IMR-90 (cell line): Measurements from ENCODE around the gene FGD3. TPM values are rescaled to one million over a fixed set of nuclear protein-coding genes. Genes with fewer than 3 reads are reported as not detected.

Experiments used
- ATAC-seq: fragments of 200-7000 bp; cut with Tn5 transposase; 2 replicates; pipeline ENCODE4 v1.9.1; 2020; ENCODE audit warnings: low read depth, mild to moderate bottlenecking, moderate library complexity
- BruUV-seq: library from RNA; stranded (reverse); fragments of 400-500 nt; replicated peaks from 2 replicates; lab custom pipeline; 2021; lab: Mats Ljungman, UMichigan
- CTCF ChIA-PET: fragments of 300-600 bp; formaldehyde crosslinking; extraction: SDS; loops from one replicate; lab custom pipeline; 2021; ENCODE audit warnings: antibody characterized with exemption; lab: Yijun Ruan, JAX
- POLR2A ChIA-PET: fragments of 300-600 bp; sonication (Branson Sonifier 250); formaldehyde crosslinking; loops from one replicate; lab custom pipeline; 2022; ENCODE audit warnings: antibody characterized with exemption; ENCODE audit not compliant: unreplicated experiment; lab: Charles Lee
- DNase-seq: peaks from one replicate; pipeline ENCODE4 v3.0.0; 2013
- H2AFZ ChIP-seq: replicated peaks from 2 replicates; pipeline ENCODE3; 2013; ENCODE audit warnings: low read length, mild to moderate bottlenecking; ENCODE audit not compliant: poor library complexity
- H2AK5ac ChIP-seq: 2 replicates; pipeline ENCODE4 v1.6.1; 2013; ENCODE audit warnings: low read depth, low read length, inconsistent platforms
- H2AK9ac ChIP-seq: replicated peaks from 2 replicates; pipeline ENCODE3; 2013; ENCODE audit warnings: mild to moderate bottlenecking, low read depth, low read length, moderate library complexity; ENCODE audit not compliant: poor library complexity
- H2BK120ac ChIP-seq: 2 replicates; pipeline ENCODE4 v1.6.1; 2013; ENCODE audit warnings: low read depth, low read length, inconsistent platforms
- H2BK15ac ChIP-seq: 3 replicates; pipeline ENCODE4 v1.6.1; 2013; ENCODE audit warnings: low read depth, low read length, inconsistent platforms
- H2BK20ac ChIP-seq: 2 replicates; pipeline ENCODE4 v1.6.1; 2013; ENCODE audit warnings: low read depth, mild to moderate bottlenecking, inconsistent platforms, low read length, moderate library complexity
- H2BK5ac ChIP-seq: 2 replicates; pipeline ENCODE4 v1.6.1; 2013; ENCODE audit warnings: mild to moderate bottlenecking, low read depth, low read length, inconsistent platforms; ENCODE audit not compliant: poor library complexity, severe bottlenecking
- H3K14ac ChIP-seq: replicated peaks from 2 replicates; pipeline ENCODE4 v1.6.1; 2013; ENCODE audit warnings: low read depth, low read length, inconsistent platforms
- H3K18ac ChIP-seq: 2 replicates; pipeline ENCODE4 v1.6.1; 2013; ENCODE audit warnings: low read depth, low read length, control low read depth
- H3K23ac ChIP-seq: 2 replicates; pipeline ENCODE4 v1.6.1; 2013; ENCODE audit warnings: low read depth, low read length, inconsistent platforms
- H3K27ac ChIP-seq: 2 replicates; pipeline ENCODE4 v1.5.1; 2013; ENCODE audit warnings: mild to moderate bottlenecking, control low read depth, low read length; ENCODE audit not compliant: insufficient read depth
- H3K27me3 ChIP-seq: 2 replicates; pipeline ENCODE4 v1.6.1; 2013; ENCODE audit warnings: low read length; ENCODE audit not compliant: control insufficient read depth, insufficient read depth
- H3K36me3 ChIP-seq: 2 replicates; pipeline ENCODE4 v1.6.1; 2013; ENCODE audit warnings: low read length, mixed read lengths; ENCODE audit not compliant: control insufficient read depth, insufficient read depth
- H3K4ac ChIP-seq: 2 replicates; pipeline ENCODE4 v1.6.1; 2013; ENCODE audit warnings: low read depth, low read length, inconsistent platforms
- H3K4me1 ChIP-seq: 2 replicates; pipeline ENCODE4 v1.6.1; 2013; ENCODE audit warnings: low read length, mixed read lengths; ENCODE audit not compliant: control insufficient read depth, insufficient read depth
- H3K4me2 ChIP-seq: 2 replicates; pipeline ENCODE4 v1.6.1; 2013; ENCODE audit warnings: low read depth, mild to moderate bottlenecking, control low read depth, low read length, moderate library complexity
- H3K4me3 ChIP-seq: 2 replicates; pipeline ENCODE4 v1.5.1; 2013; ENCODE audit warnings: low read depth, mild to moderate bottlenecking, control low read depth, low read length, moderate library complexity; ENCODE audit not compliant: insufficient read depth
- H3K56ac ChIP-seq: 2 replicates; pipeline ENCODE4 v1.6.1; 2013; ENCODE audit warnings: low read length, inconsistent platforms; ENCODE audit not compliant: insufficient read depth; ENCODE audit errors: extremely low read depth
- H3K79me1 ChIP-seq, 2 experiments: 2 replicates each; pipeline ENCODE4 v1.6.1; 2013; ENCODE audit warnings: low read length in 2 of 2, inconsistent platforms in 1 of 2, low read depth in 1 of 2
- H3K9ac ChIP-seq: 2 replicates; pipeline ENCODE4 v1.6.1; 2013; ENCODE audit warnings: low read depth, low read length, control low read depth
- H3K9me1 ChIP-seq: 2 replicates; pipeline ENCODE4 v1.6.1; 2013; ENCODE audit warnings: low read length, inconsistent platforms; ENCODE audit not compliant: insufficient read depth
- H3K9me3 ChIP-seq: 2 replicates; pipeline ENCODE4 v1.6.1; 2013; ENCODE audit warnings: low read length; ENCODE audit not compliant: control insufficient read depth, insufficient read depth
- H4K20me1 ChIP-seq: 2 replicates; pipeline ENCODE4 v1.6.1; 2013; ENCODE audit warnings: low read length, inconsistent platforms; ENCODE audit not compliant: insufficient read depth
- H4K5ac ChIP-seq: 2 replicates; pipeline ENCODE4 v1.6.1; 2013; ENCODE audit warnings: mild to moderate bottlenecking, low read depth, low read length, control low read depth
- H4K8ac ChIP-seq, 2 experiments: 2 replicates each; pipeline ENCODE4 v1.6.1; 2013; ENCODE audit warnings: low read depth in 2 of 2, low read length in 2 of 2, control low read depth in 1 of 2, inconsistent platforms in 1 of 2
- H4K91ac ChIP-seq: 2 replicates; pipeline ENCODE4 v1.6.1; 2013; ENCODE audit warnings: low read depth, low read length, inconsistent platforms; ENCODE audit not compliant: insufficient read depth
- BHLHE40 ChIP-seq: fragments of 150-350 bp; IDR thresholded peaks from 2 replicates; pipeline ENCODE4 v1.6.1; 2016; ENCODE audit warnings: mild to moderate bottlenecking, low read depth, low read length
- CHD1 ChIP-seq: IDR thresholded peaks from 2 replicates; pipeline ENCODE4 v1.6.1; 2012; ENCODE audit warnings: low read depth, low read length, improper control_type of control experiment
- ELK1 ChIP-seq: fragments of 150-350 bp; IDR thresholded peaks from 2 replicates; pipeline ENCODE4 v1.6.1; 2016; ENCODE audit warnings: low read depth, mild to moderate bottlenecking, low read length, moderate library complexity, borderline replicate concordance
- RCOR1 ChIP-seq: IDR thresholded peaks from 2 replicates; pipeline ENCODE4 v1.6.1; 2012; ENCODE audit warnings: mild to moderate bottlenecking, low read length, improper control_type of control experiment; ENCODE audit not compliant: insufficient replicate concordance
- RFX5 ChIP-seq: IDR thresholded peaks from 2 replicates; pipeline ENCODE4 v1.8.0; 2012; ENCODE audit warnings: low read depth, mild to moderate bottlenecking, low read length, moderate library complexity
- WGBS, 2 experiments: methylation state at CpG; one replicate each; pipeline versions ENCODE4 v1.1.5 to v1.1.7; 2013; ENCODE audit warnings: missing lambda C conversion rate in 2 of 2; ENCODE audit not compliant: insufficient read length in 1 of 2; ENCODE audit errors: extremely low coverage in 2 of 2; 5-methylcytosine and 5-hydroxymethylcytosine counted together
- dilution Hi-C: fragments of 300-500 bp; cut with HindIII; formaldehyde crosslinking; loops from one replicate; pipeline ENCODE4 v1.14.3; 2018; ENCODE audit warnings: low sequenced_read_pairs; ENCODE audit not compliant: unreplicated experiment
- in situ Hi-C: fragments of 300-500 bp; cut with MboI; formaldehyde crosslinking; loops from 3 replicates; pipeline ENCODE4 v1.14.3; 2019; ENCODE audit warnings: low sequenced_read_pairs, inconsistent platforms, mixed read lengths
- intact Hi-C: fragments of 100-400 bp; cut with micrococcal nuclease; formaldehyde crosslinking; loops from 2 replicates; pipeline ENCODE4 v1.10.0; 2022
- polyA plus RNA-seq, 3 experiments: library from polyadenylated mRNA; depleted of rRNA; stranded (reverse); fragments of >200 nt; gene quantifications; 2 replicates each; pipeline ENCODE4 v1.2.3, GENCODE V29; 2012; ENCODE audit warnings: low replicate concordance in 1 of 3
- total RNA-seq: library from RNA; depleted of rRNA; stranded (reverse); fragments of >200 nt; gene quantifications from 2 replicates; pipeline ENCODE4 v1.2.3, GENCODE V29; 2012

Gene FGD3
- total and polyA plus RNA-seq, 2 of the 4 experiments (the other 2 are of a cell fraction) = not detected

DNA sequence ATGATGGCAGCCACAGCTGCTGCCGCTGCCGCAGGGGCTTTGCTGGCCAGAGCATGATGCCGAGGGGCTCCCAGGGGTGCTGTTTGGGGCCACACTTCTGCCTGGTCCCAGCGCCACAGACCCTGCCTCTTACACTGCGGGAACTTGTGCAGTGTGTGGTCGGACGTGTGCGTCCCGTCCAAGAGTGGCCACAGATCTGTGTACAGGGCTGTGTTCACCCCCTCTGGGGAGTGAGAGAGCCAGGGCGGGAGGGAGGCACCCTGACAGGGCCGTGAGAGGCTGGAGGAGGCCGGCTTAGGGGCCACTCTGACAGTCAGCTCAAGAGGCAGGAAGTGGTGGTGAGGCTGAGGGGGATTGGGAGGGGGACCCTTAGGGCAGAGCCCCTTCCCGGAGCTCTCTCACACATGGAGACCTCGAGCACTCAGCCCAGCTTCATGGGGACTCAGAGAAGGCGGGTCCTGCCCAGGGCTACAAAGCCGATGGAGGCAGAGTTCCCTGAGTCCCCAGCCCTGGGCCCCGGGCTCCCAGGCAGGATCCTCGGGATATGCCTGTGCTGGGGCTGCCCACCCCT lies 135.6 kb downstream of the FGD3 start:
- ChIA-PET CTCF (interaction anchor here (0.6 kb wide), 1 partner anchor 931 kb away, joined by 3 read pairs; no protein-coding TSS in a partner anchor), POLR2A (no interaction called here)
- BruUV-seq = no TSS peak
- H3K36me3 ChIP-seq = no peaks in the 10 kb centered on the region
- H3K27ac ChIP-seq = no peak overlapping the region
- no peak overlapping the region for H3K23ac ChIP-seq
- H3K4me1 ChIP-seq = peaks cover 3% of the 10 kb centered on the region
- H3K14ac ChIP-seq = no peak overlapping the region
- H2AFZ ChIP-seq = no peak overlapping the region
- ATAC-seq (no peak), DNase-seq (no peak)
- 80% methylated on average over 9 of the region's 18 CpGs; no CpG with 5 or more reads in 1 of the 2 experiments for WGBS, 2 experiments
- in situ Hi-C loops (no loop called here), intact Hi-C loops (no loop called here), dilution Hi-C loops (no loop called here)
- H2BK120ac ChIP-seq = no peak overlapping the region
- no peak overlapping the region for H2BK20ac ChIP-seq
- no peaks in the 10 kb centered on the region for H3K79me1 ChIP-seq
- H3K27me3 ChIP-seq = no peaks in the 10 kb centered on the region; the same call in 1 of the 2 replicates
- H3K4me3 ChIP-seq = no peak overlapping the region
- H4K8ac ChIP-seq = no peak overlapping the region
- H3K4me2 ChIP-seq = no peak overlapping the region
- no peak overlapping the region for H2BK15ac ChIP-seq
- no peak overlapping the region for H2BK5ac ChIP-seq
- no peaks in the 10 kb centered on the region for H4K20me1 ChIP-seq
- no peak overlapping the region for H4K5ac ChIP-seq
- TF ChIP-seq BHLHE40 (no peak), RCOR1 (no peak), RFX5 (no peak), ELK1 (no peak), CHD1 (no peak)
- H4K91ac ChIP-seq = no peak overlapping the region
- no peak overlapping the region for H3K18ac ChIP-seq
- no peak overlapping the region for H2AK5ac ChIP-seq
- H3K56ac ChIP-seq = no peak overlapping the region
- H2AK9ac ChIP-seq = no peak overlapping the region
- H3K9ac ChIP-seq = no peak overlapping the region
- H3K9me3 ChIP-seq = no peaks in the 10 kb centered on the region
- no peaks in the 10 kb centered on the region; the same call in 1 of the 2 replicates for H3K9me1 ChIP-seq
- no peak overlapping the region for H3K4ac ChIP-seq
